ENCODE measurements around the gene PPM1E. TPM values are rescaled to one million over a fixed set of nuclear protein-coding genes. Genes with fewer than 3 reads are reported as not detected.

The PPM1E gene
- total RNA-seq, 1 experiment from 2014 or later = 0.09 TPM

DNA sequence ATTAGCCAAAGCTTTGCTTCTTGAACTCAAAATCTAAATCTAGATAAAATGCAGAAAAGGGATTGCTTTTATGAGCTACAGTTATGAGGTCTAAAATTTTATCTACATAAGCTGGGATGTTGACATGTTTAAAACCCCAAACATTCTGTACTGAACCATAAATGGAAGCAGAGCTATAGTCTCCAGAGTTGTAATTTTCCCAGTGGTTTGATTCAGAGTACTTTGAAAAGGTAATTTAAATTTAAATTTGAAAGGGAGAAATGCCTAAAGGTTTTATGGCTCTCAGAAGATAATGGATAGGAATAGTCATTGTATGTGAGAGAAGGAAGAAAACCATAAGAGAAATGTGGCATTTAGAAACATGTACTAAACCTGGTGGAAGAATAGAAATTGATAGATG lies 163.2 kb downstream of the PPM1E start:
- Mint-ChIP-seq H3K36me3 (ENCODE audit: insufficient read depth, unreplicated experiment) (no peaks in the 10 kb centered on the region), H3K27me3 (ENCODE audit: unreplicated experiment) (peaks cover 29% of the 10 kb centered on the region), H3K27ac (ENCODE audit: unreplicated experiment) (no peak overlapping the region), H3K9me3 (ENCODE audit: low read depth, unreplicated experiment) (no peaks in the 10 kb centered on the region), H3K4me1 (ENCODE audit: low read depth, unreplicated experiment) (no peaks in the 10 kb centered on the region), H3K4me3 (ENCODE audit: low read depth, unreplicated experiment) (no peak overlapping the region)
- TF ChIP-seq, protein P1, sequence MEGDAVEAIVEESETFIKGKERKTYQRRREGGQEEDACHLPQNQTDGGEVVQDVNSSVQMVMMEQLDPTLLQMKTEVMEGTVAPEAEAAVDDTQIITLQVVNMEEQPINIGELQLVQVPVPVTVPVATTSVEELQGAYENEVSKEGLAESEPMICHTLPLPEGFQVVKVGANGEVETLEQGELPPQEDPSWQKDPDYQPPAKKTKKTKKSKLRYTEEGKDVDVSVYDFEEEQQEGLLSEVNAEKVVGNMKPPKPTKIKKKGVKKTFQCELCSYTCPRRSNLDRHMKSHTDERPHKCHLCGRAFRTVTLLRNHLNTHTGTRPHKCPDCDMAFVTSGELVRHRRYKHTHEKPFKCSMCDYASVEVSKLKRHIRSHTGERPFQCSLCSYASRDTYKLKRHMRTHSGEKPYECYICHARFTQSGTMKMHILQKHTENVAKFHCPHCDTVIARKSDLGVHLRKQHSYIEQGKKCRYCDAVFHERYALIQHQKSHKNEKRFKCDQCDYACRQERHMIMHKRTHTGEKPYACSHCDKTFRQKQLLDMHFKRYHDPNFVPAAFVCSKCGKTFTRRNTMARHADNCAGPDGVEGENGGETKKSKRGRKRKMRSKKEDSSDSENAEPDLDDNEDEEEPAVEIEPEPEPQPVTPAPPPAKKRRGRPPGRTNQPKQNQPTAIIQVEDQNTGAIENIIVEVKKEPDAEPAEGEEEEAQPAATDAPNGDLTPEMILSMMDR (IDR thresholded peaks at IDR 0.05; ENCODE audit: unreplicated experiment) = no peak
- DNase-seq = no peak
- intact Hi-C loops (cut with micrococcal nuclease; ENCODE audit: unreplicated experiment) = no loop called here
- BruUV-seq (replicated peaks) = no TSS peak
- CTCF ChIA-PET = interaction anchor here (0.7 kb wide), 1 partner anchor 51 kb away, joined by 4 read pairs; no protein-coding TSS in a partner anchor

DNA sequence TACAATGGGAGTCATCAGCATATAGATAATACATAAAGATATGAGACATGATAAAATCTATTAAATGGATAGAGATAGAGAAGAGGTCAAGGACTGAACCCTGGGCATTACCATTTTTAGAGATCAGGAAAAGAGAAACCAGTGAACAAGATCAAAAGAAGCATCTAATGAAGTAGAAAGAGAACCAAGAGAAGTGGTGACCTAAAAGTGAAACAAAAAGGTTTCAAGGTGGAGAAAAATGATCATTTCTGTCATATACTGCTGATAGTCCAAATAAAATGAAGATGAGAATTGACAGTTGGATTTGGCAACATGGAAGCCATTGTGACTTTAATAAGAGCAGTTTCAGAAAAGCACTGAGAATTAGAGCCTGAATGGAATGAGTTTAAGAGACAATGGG lies 165.1 kb downstream of the PPM1E start:
- H3K27me3 Mint-ChIP-seq (ENCODE audit: unreplicated experiment) = peaks cover 29% of the 10 kb centered on the region
- no peak overlapping the region for H3K27ac Mint-ChIP-seq (ENCODE audit: unreplicated experiment)
- no peak for DNase-seq
- no TSS peak for BruUV-seq (replicated peaks)
- intact Hi-C loops (cut with micrococcal nuclease; ENCODE audit: unreplicated experiment) = no loop called here
- TF ChIP-seq, protein P1 (IDR thresholded peaks at IDR 0.05; ENCODE audit: unreplicated experiment) = no peak
- H3K9me3 Mint-ChIP-seq (ENCODE audit: low read depth, unreplicated experiment) = no peaks in the 10 kb centered on the region
- H3K4me3 Mint-ChIP-seq (ENCODE audit: low read depth, unreplicated experiment) = no peak overlapping the region
- no peaks in the 10 kb centered on the region for H3K4me1 Mint-ChIP-seq (ENCODE audit: low read depth, unreplicated experiment)
- CTCF ChIA-PET = no interaction called here
- no peaks in the 10 kb centered on the region for H3K36me3 Mint-ChIP-seq (ENCODE audit: insufficient read depth, unreplicated experiment)

DNA sequence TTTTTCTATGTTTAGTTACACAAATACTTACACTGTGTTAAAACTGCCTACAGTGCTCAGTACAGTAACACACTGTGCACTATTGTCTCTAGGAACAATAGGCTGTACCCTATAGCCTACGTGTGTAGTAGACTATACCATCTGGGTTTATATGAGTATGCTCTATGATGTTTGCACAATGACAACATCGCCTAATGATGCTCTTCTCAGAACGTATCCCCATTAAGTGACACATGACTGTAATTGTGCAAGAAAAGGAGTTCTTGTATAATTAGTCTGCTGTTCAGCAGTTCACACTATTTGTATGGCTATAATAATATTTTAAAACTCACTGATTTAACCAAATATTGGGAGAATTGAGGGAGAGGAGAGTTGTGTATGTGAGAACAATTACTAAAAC lies 177.3 kb downstream of the PPM1E start:
- no TSS peak for BruUV-seq (replicated peaks)
- CTCF ChIA-PET = no interaction called here
- no peaks in the 10 kb centered on the region for H3K27me3 Mint-ChIP-seq (ENCODE audit: unreplicated experiment)

DNA sequence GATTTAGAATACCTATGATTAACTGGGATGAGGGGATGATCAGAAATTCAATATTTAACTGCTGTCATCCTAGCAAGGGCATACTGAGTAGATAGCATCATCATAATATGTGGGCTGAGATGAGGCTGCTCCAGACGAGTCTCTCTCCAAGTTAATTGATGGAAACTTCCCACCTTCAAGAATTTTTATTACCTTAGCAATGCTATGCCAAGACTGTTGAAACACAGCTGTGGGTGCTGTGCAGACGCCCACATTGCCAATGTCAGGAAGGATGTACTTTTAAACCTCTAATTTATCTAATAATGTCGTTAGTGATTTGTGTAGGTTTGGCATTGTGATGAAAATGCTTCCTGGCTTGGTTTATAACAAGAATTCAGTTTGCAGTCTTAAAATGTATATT lies 180.6 kb downstream of the PPM1E start:
- Mint-ChIP-seq H3K27me3 (ENCODE audit: unreplicated experiment) (no peaks in the 10 kb centered on the region), H3K9me3 (ENCODE audit: low read depth, unreplicated experiment) (no peaks in the 10 kb centered on the region), H3K4me3 (ENCODE audit: low read depth, unreplicated experiment) (no peak overlapping the region), H3K27ac (ENCODE audit: unreplicated experiment) (no peak overlapping the region), H3K4me1 (ENCODE audit: low read depth, unreplicated experiment) (no peaks in the 10 kb centered on the region), H3K36me3 (ENCODE audit: insufficient read depth, unreplicated experiment) (no peaks in the 10 kb centered on the region)
- intact Hi-C loops (cut with micrococcal nuclease; ENCODE audit: unreplicated experiment) = no loop called here
- no TSS peak for BruUV-seq (replicated peaks)
- TF ChIP-seq, protein P1 (IDR thresholded peaks at IDR 0.05; ENCODE audit: unreplicated experiment) = no peak
- no peak for DNase-seq
- CTCF ChIA-PET = no interaction called here

More for the DNA sequence above, 177.3 kb downstream of the PPM1E start:
- intact Hi-C loops (cut with micrococcal nuclease; ENCODE audit: unreplicated experiment) = no loop called here
- Mint-ChIP-seq H3K27ac (ENCODE audit: unreplicated experiment) (no peak overlapping the region), H3K4me1 (ENCODE audit: low read depth, unreplicated experiment) (no peaks in the 10 kb centered on the region), H3K36me3 (ENCODE audit: insufficient read depth, unreplicated experiment) (no peaks in the 10 kb centered on the region), H3K4me3 (ENCODE audit: low read depth, unreplicated experiment) (no peak overlapping the region), H3K9me3 (ENCODE audit: low read depth, unreplicated experiment) (no peaks in the 10 kb centered on the region)
- DNase-seq = no peak
- TF ChIP-seq, protein P1 (IDR thresholded peaks at IDR 0.05; ENCODE audit: unreplicated experiment) = no peak
